WTC11 (cell line): ENCODE measurements around the gene ABHD6. TPM values are rescaled to one million over a fixed set of nuclear protein-coding genes. Genes with fewer than 3 reads are reported as not detected.
A peak's percentile ranks its signal among the peaks of the same experiment; 100 is the strongest.

Experiments used
- ATAC-seq: fragments of 200-7000 bp; cut with Tn5 transposase; 2 replicates; pipeline ENCODE4 v1.10.0; 2021; ENCODE audit warnings: mild to moderate bottlenecking, moderate library complexity
- CTCF ChIA-PET: fragments of 300-600 bp; sonication (Branson Sonifier 250); formaldehyde crosslinking; loops from one replicate; lab custom pipeline; 2021; ENCODE audit warnings: antibody characterized with exemption; lab: Charles Lee
- POLR2A ChIA-PET: fragments of 350-600 bp; sonication (Branson Sonifier 250); formaldehyde crosslinking; loops from one replicate; lab custom pipeline; 2021; ENCODE audit warnings: antibody characterized with exemption; lab: Charles Lee
- DNase-seq: peaks from one replicate; pipeline ENCODE4 v3.0.0; 2021; ENCODE audit warnings: low spot score
- H3K27ac Mint-ChIP-seq: 2 replicates; pipeline ENCODE4 v1.8.0; 2021; ENCODE audit warnings: mixed read lengths
- H3K27me3 Mint-ChIP-seq: 2 replicates; pipeline ENCODE4 v1.8.0; 2021; ENCODE audit warnings: low read depth, mild to moderate bottlenecking, moderate library complexity, mixed read lengths
- H3K36me3 Mint-ChIP-seq: 2 replicates; pipeline ENCODE4 v1.8.0; 2021; ENCODE audit warnings: mixed read lengths
- H3K4me1 Mint-ChIP-seq: 2 replicates; pipeline ENCODE4 v1.8.0; 2022; ENCODE audit warnings: mixed read lengths
- H3K4me3 Mint-ChIP-seq: 2 replicates; pipeline ENCODE4 v1.8.0; 2021; ENCODE audit warnings: mild to moderate bottlenecking, moderate library complexity, mixed read lengths
- H3K9me3 Mint-ChIP-seq: 2 replicates; pipeline ENCODE4 v1.8.0; 2021; ENCODE audit warnings: mixed read lengths
- CDX4 ChIP-seq: fragments of 250-450 bp; sonication (Bioruptor Pico); IDR thresholded peaks from 2 replicates; pipeline ENCODE4 v1.9.0; 2021; ENCODE audit warnings: moderate library complexity, mild to moderate bottlenecking, inconsistent platforms, borderline replicate concordance
- CREM ChIP-seq: sonication (generic); formaldehyde crosslinking; IDR thresholded peaks from 2 replicates; pipeline ENCODE4 v1.8.1; 2022; ENCODE audit warnings: mild to moderate bottlenecking, missing genetic modification reagents, moderate library complexity
- CTCF ChIP-seq: fragments of 200-600 bp; IDR thresholded peaks from 2 replicates; pipeline ENCODE4 v1.8.0; 2022; ENCODE audit warnings: antibody characterized with exemption
- ERG ChIP-seq: fragments of 250-450 bp; sonication (Bioruptor Pico); IDR thresholded peaks from 2 replicates; pipeline ENCODE4 v1.8.0; 2021; ENCODE audit warnings: mild to moderate bottlenecking
- GABPB1 ChIP-seq: sonication (generic); formaldehyde crosslinking; IDR thresholded peaks from 2 replicates; pipeline ENCODE4 v1.8.1; 2023; ENCODE audit warnings: mild to moderate bottlenecking, missing genetic modification reagents
- HMGA2 ChIP-seq: fragments of 250-450 bp; sonication (Bioruptor Pico); IDR thresholded peaks from 2 replicates; pipeline ENCODE4 v1.4.0; 2021; ENCODE audit warnings: mild to moderate bottlenecking, moderate library complexity
- JAZF1 ChIP-seq: fragments of 250-450 bp; sonication (Bioruptor Pico); IDR thresholded peaks from 2 replicates; pipeline ENCODE4 v1.9.0; 2021; ENCODE audit warnings: moderate library complexity, mild to moderate bottlenecking, inconsistent platforms
- KAT7 ChIP-seq: sonication (generic); formaldehyde crosslinking; IDR thresholded peaks from 2 replicates; pipeline ENCODE4 v1.8.1; 2023; ENCODE audit warnings: missing genetic modification reagents, mild to moderate bottlenecking, borderline replicate concordance
- MYBL2 ChIP-seq: sonication (generic); formaldehyde crosslinking; IDR thresholded peaks from 2 replicates; pipeline ENCODE4 v1.8.1; 2023; ENCODE audit warnings: mild to moderate bottlenecking, moderate library complexity, missing genetic modification reagents
- NFE2L1 ChIP-seq: sonication (generic); formaldehyde crosslinking; IDR thresholded peaks from 2 replicates; pipeline ENCODE4 v1.8.1; 2023; ENCODE audit warnings: missing genetic modification reagents
- NR1H2 ChIP-seq: sonication (generic); formaldehyde crosslinking; IDR thresholded peaks from 2 replicates; pipeline ENCODE4 v1.9.0; 2021; ENCODE audit warnings: mild to moderate bottlenecking, moderate library complexity, missing genetic modification reagents
- OVOL2 ChIP-seq: fragments of 250-450 bp; sonication (Bioruptor Pico); IDR thresholded peaks from 2 replicates; pipeline ENCODE4 v1.9.0; 2021; ENCODE audit warnings: mild to moderate bottlenecking, borderline replicate concordance
- PREB ChIP-seq: sonication (generic); formaldehyde crosslinking; IDR thresholded peaks from 2 replicates; pipeline ENCODE4 v1.8.1; 2022; ENCODE audit warnings: mild to moderate bottlenecking, missing genetic modification reagents, moderate library complexity, borderline replicate concordance
- PRRX2 ChIP-seq: fragments of 250-450 bp; sonication (Bioruptor Pico); IDR thresholded peaks from 2 replicates; pipeline ENCODE4 v1.8.0; 2021; ENCODE audit warnings: mild to moderate bottlenecking
- RORB ChIP-seq: fragments of 250-450 bp; sonication (Bioruptor Pico); IDR thresholded peaks from 2 replicates; pipeline ENCODE4 v1.9.0; 2021; ENCODE audit warnings: mild to moderate bottlenecking
- SMAD3 ChIP-seq: sonication (generic); formaldehyde crosslinking; IDR thresholded peaks from 2 replicates; pipeline ENCODE4 v1.8.0; 2022; ENCODE audit warnings: missing genetic modification reagents, mild to moderate bottlenecking, borderline replicate concordance
- SMAD4 ChIP-seq: sonication (generic); formaldehyde crosslinking; IDR thresholded peaks from 2 replicates; pipeline ENCODE4 v1.8.0; 2022; ENCODE audit warnings: mild to moderate bottlenecking, missing genetic modification reagents
- STAT6 ChIP-seq: sonication (generic); formaldehyde crosslinking; conservative IDR thresholded peaks from 2 replicates; pipeline ENCODE4 v1.8.1; 2023; ENCODE audit warnings: mild to moderate bottlenecking, low read depth, missing genetic modification reagents, moderate library complexity
- USF2 ChIP-seq: sonication (generic); formaldehyde crosslinking; IDR thresholded peaks from 2 replicates; pipeline ENCODE4 v1.8.1; 2023; ENCODE audit warnings: mild to moderate bottlenecking, missing genetic modification reagents, moderate library complexity
- ZBTB21 ChIP-seq: sonication (generic); formaldehyde crosslinking; IDR thresholded peaks from 2 replicates; pipeline ENCODE4 v1.8.1; 2023; ENCODE audit warnings: mild to moderate bottlenecking, missing genetic modification reagents, borderline replicate concordance
- ZMAT4 ChIP-seq: fragments of 250-450 bp; sonication (Bioruptor Pico); IDR thresholded peaks from 2 replicates; pipeline ENCODE4 v1.9.0; 2021; ENCODE audit warnings: mild to moderate bottlenecking
- ZNF317 ChIP-seq: sonication (generic); formaldehyde crosslinking; IDR thresholded peaks from 2 replicates; pipeline ENCODE4 v1.8.1; 2023; ENCODE audit warnings: low read depth, mild to moderate bottlenecking, moderate library complexity, missing genetic modification reagents, borderline replicate concordance
- ZNF423 ChIP-seq: fragments of 250-450 bp; sonication (Bioruptor Pico); IDR thresholded peaks from 2 replicates; pipeline ENCODE4 v2.1.2; 2022; ENCODE audit warnings: mild to moderate bottlenecking, moderate library complexity
- ZNF512 ChIP-seq: sonication (generic); formaldehyde crosslinking; IDR thresholded peaks from 2 replicates; pipeline ENCODE4 v1.8.1; 2022; ENCODE audit warnings: missing genetic modification reagents, borderline replicate concordance
- total RNA-seq: library from RNA; stranded (reverse); gene quantifications from 3 replicates; pipeline ENCODE4 v1.2.3, GENCODE V29; 2021

Gene ABHD6
- total RNA-seq, 1 experiment from 2014 or later = 5.4 TPM

GRCh38 chr3:58307639-58308215, 70.1 kb downstream of the ABHD6 start:
- no peak for TF ChIP-seq NFE2L1 (CRISPR knock-in tag)
- no peak for TF ChIP-seq ERG (CRISPR knock-in tag)
- TF ChIP-seq ZBTB21 (CRISPR knock-in tag) = no peak
- TF ChIP-seq CREM = no peak
- TF ChIP-seq CDX4 (CRISPR knock-in tag) = no peak
- no peak for TF ChIP-seq ZNF512 (CRISPR knock-in tag)
- no peak for TF ChIP-seq OVOL2
- TF ChIP-seq ZNF423 = no peak
- TF ChIP-seq RORB (CRISPR knock-in tag) = no peak
- TF ChIP-seq NR1H2 (CRISPR knock-in tag) = no peak
- Mint-ChIP-seq H3K27me3 (peaks cover 4% of the 10 kb centered on the region), H3K36me3 (peaks cover 22% of the 10 kb centered on the region), H3K4me3 (peak overlapping the region; percentile 95), H3K4me1 (peaks cover 11% of the 10 kb centered on the region), H3K27ac (no peak overlapping the region; the same call in 1 of the 2 replicates), H3K9me3 (no peaks in the 10 kb centered on the region)
- no peak for DNase-seq
- POLR2A ChIA-PET = no interaction called here
- CTCF ChIA-PET = interaction anchor here (0.6 to 3.5 kb wide), 26 partner anchors 11 to 296 kb away, joined by 3 to 76 read pairs (median 8); partner anchors contain the start of genes ABHD6, ACOX2, KCTD6 and PDHB
- ATAC-seq = no peak

- ATAC-seq (no peak), DNase-seq (no peak)
- Mint-ChIP-seq H3K4me1 (peaks cover 11% of the 10 kb centered on the region), H3K36me3 (peaks cover 30% of the 10 kb centered on the region), H3K27ac (peak overlapping the region; percentile 49; the same call in 1 of the 2 replicates), H3K9me3 (no peaks in the 10 kb centered on the region), H3K4me3 (no peak overlapping the region), H3K27me3 (peaks cover 3% of the 10 kb centered on the region)
- ChIA-PET CTCF (interaction anchor here (0.9 to 1.2 kb wide), 2 partner anchors 81 to 121 kb away, joined by 3 to 5 read pairs; no protein-coding TSS in a partner anchor), POLR2A (no interaction called here)
- TF ChIP-seq CTCF = no peak
- no peak for TF ChIP-seq USF2 (CRISPR knock-in tag)
- no peak for TF ChIP-seq PRRX2 (CRISPR knock-in tag)
- no peak for TF ChIP-seq MYBL2 (CRISPR knock-in tag)
- no peak for TF ChIP-seq HMGA2 (CRISPR knock-in tag)
- no peak for TF ChIP-seq KAT7 (CRISPR knock-in tag)
- TF ChIP-seq GABPB1 (CRISPR knock-in tag) = no peak
- TF ChIP-seq JAZF1 (CRISPR knock-in tag) = no peak
- TF ChIP-seq ZNF317 (CRISPR knock-in tag) = no peak
- TF ChIP-seq SMAD4 (CRISPR knock-in tag) = no peak
- no peak for TF ChIP-seq SMAD3 (CRISPR knock-in tag)
- no peak for TF ChIP-seq STAT6 (CRISPR knock-in tag)
- TF ChIP-seq NR1H2 (CRISPR knock-in tag) = no peak
- TF ChIP-seq PREB (CRISPR knock-in tag) = no peak
- TF ChIP-seq ZMAT4 (CRISPR knock-in tag) = no peak
These were observed 71.1 kb downstream of the ABHD6 start for GRCh38 chr3:58308728-58309127.
